NAMALWA (cell line): ENCODE measurements around the gene TPSAB1.
"Not testable (repeated sequence)": the region's sequence is repeated elsewhere in the genome, so short reads cannot be mapped to it uniquely, and the experiment has no call there.

ENCODE experiments used
- DNase-seq: peaks from one replicate; pipeline ENCODE4 v3.0.0-alpha.2; 2015; ENCODE audit warnings: low spot score

TPSAB1 gene

GRCh38 chr16:1247903-1248537, 7.5 kb downstream of the TPSAB1 start:
- DNase-seq, result not testable (repeated sequence)

- not testable (repeated sequence) for DNase-seq
Measured at GRCh38 chr16:1249031-1249755, 8.7 kb downstream of the TPSAB1 start.

DNA sequence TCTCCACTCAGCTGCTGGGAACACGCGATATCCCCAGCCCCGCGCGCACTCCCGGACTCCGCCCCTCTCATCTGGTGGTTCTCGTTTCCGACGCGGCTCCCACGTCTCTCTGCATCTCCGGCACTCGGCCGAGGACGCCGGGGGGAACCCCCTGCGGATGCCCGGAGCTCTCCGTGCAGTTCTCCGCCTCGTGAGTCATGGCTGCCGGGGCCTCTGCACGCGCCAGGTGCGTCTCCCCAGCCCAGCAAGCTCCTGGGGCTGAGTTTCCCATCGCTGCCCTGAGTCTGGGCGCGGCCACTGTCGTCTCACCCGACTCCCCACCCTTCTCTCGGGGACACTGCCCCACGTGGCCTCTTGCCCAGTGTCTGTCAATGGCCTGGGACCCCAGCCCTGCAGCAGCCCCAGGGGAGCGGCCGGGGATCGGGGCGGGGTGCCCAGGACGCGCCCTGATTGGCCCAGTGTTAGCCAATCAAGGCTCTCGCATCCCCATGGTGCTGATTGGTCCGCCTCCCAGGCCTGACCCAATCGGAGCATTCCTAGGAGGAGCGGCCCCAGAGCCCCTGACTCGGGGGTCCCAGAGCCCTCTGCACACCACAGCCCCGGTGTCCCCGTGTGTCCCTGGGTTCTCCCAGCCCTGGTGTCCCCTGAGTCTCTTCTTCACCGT, 13.3 kb downstream of the TPSAB1 start:
- DNase-seq, result not testable (repeated sequence)

GRCh38 chr16:1254821-1255220, 14.3 kb downstream of the TPSAB1 start:
- not testable (repeated sequence) for DNase-seq

DNA sequence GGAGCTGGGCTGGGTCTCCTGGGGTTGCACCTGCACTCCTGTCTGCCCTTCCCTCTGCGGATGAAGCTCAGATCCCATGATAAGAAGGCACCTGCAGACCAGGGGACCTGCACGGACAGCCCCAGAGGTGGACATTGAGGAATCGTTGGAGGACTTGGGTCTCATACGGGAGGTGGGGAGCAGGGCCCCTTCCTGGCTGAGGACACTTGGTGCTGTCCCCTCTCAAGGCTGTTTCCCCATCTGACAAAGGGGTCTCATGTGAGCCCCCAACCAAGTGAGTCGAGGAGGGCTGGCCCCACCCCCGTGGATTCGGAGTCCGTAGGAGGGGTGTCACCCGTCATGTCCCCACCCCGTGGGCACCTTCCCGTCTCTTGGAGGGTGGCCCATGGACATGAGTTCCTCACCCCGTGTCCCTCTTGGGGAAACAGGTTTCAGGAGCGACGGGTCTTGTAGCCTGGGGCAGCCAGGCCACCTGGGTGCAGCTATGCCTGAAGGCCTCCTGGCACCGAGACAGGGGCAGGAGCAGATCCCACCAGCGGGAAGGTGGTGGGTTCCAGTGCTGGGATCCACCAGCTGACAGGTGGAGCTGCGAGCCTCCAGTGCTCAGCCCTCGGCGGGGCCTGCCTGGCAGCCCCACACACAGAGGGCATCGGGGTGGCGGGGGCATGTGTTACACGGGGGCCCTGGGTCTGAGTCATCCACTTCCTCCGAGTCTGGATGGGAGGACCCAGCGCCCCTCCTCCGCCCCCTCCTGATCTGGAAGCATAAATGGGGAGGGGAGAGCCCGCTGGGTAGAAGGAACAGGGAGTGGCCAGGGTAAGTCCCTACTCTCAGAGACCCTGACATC, 15.0 kb downstream of the TPSAB1 start, which contains the start of gene TPSD1:
Gene TPSD1 (plus strand): TSS at position 794 of the 847 bp plus-strand sequence. CDS start 212 bp downstream, outside the sequence.
- DNase-seq, result not testable (repeated sequence)

DNA sequence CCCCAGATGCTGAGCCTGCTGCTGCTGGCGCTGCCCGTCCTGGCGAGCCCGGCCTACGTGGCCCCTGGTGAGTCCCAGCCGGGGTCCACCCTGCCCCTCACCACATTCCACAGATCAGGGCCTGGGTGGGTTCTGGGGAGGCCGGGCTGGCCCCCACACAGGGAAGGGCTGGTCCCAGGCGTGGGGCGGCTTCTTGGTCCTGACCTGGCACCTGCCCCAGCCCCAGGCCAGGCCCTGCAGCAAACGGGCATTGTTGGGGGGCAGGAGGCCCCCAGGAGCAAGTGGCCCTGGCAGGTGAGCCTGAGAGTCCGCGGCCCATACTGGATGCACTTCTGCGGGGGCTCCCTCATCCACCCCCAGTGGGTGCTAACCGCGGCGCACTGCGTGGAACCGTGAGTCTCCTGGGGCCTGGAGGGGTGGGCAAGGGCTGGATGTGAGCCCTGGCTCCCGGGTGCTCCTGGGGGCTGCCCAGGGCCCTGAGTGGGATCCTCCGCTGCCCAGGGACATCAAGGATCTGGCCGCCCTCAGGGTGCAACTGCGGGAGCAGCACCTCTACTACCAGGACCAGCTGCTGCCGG, 15.9 kb downstream of the TPSAB1 start:
- not testable (repeated sequence) for DNase-seq

GRCh38 chr16:1256874-1257322, 16.4 kb downstream of the TPSAB1 start:
- DNase-seq, result no peak

DNA sequence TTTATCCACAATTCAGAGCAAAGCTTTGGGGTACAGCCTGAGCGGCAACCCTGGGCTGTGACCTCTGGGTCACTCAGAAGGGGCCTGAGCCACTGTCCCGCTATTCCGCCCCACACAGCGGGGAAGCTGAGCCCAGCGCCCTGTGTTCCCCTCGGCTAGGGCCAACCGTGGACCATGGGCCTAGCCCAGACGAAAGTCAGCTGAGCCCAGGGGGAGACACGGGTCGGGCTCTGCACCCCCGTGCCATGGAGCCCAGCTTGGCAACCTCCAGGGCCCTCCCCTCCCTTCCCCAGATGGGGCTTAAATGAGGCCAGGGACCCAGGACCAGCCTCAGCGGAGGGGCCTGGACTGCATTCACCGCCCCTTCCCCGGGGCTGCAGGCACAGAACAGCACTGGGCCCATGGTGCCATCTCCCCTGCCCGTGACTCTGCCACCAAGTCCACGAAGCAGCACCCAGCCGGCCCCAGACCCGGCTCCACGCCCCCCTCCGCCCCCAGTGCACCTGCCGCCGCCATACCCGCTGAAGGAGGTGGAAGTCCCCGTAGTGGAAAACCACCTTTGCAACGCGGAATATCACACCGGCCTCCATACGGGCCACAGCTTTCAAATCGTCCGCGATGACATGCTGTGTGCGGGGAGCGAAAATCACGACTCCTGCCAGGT, 17.2 kb downstream of the TPSAB1 start:
- DNase-seq, result no peak

DNA sequence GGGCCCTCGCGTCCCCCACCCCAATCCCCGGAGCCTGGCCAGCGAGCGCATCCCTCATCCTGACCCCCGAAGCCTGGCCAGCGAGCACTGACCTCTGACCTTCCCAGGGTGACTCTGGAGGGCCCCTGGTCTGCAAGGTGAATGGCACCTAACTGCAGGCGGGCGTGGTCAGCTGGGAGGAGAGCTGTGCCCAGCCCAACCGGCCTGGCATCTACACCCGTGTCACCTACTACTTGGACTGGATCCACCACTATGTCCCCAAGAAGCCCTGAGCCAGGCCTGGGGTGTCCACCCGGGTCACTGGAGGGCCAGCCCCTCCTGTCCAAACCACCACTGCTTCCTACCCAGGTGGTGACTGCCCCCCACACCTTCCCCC, 17.7 kb downstream of the TPSAB1 start:
- no peak for DNase-seq

DNA sequence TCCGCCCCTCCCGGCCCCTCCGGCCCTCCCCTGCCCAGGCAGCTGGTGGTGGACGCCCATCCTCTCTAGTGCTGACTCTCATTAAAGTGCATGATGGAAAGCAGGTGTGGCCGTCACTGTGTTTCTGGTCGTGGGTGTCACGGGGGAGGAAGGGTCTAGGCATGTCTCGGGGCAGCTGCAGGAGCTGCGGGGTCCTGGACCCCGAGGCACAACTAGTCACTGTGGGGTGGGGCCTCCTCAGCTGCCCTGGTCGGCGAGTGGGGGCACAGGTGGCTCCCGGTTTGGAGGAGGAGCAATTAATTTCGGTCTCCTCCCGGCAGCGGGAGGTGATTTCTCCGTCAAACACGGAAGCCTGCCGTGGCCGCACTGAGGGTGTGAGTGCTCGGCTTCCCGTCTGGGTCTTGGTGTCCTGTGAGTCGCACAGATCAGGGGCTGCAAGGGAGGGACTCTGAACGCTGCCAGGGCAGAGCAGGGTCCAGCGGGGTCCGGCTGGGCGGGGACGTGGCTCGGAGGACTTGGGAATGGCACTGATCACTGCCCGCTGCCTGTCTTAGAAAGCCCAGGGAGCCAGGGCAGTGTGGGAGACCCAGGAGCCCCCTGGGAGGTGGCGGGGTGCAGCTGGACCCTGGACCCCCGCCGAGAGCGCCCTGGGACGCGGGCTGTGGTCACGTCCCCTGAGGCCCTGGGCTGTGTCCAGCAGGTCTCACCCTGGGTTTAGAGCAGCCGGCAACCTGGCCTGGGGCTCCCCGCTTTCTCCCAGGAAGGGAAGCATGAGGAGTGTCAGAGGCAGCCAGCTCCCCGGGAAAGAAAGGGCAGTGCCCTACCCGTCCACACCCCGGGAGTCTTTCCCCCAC, 18.6 kb downstream of the TPSAB1 start:
- no peak for DNase-seq

- no peak for DNase-seq
Measured at GRCh38 chr16:1259760-1260068, 19.2 kb downstream of the TPSAB1 start.

DNA sequence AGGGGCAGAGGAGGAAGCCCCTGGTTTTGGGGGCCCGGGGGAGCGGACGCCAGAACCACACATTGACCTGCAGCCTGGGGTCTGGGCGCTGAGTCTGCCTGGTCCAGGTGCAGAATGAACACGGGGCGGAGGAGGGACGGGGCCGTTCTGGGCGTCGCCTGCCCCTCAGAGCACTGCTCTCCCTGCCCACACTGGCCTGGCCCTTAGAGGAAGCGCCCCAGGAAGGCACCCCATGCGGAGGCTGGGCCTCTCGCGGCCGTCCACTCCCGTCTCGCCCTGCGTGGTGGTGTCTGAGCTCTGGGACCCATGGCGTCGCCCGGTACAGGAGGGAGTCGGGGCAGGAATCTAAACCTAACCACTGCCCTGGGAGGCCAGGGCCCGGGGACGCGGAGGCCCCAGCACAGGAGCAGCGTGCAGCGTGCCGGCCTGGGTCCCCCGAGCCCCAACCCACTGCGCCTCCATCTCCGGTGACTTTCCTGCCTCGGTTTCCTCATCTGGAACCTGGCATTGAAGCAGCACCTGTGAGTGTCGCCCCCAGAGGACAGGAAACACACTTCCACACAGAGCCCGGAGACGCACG, 19.7 kb downstream of the TPSAB1 start:
- DNase-seq, result no peak

GRCh38 chr16:1261131-1261892, 20.8 kb downstream of the TPSAB1 start:
- DNase-seq, result no peak

- DNase-seq, result no peak
Measured at GRCh38 chr16:1262210-1262845, 21.8 kb downstream of the TPSAB1 start.

DNA sequence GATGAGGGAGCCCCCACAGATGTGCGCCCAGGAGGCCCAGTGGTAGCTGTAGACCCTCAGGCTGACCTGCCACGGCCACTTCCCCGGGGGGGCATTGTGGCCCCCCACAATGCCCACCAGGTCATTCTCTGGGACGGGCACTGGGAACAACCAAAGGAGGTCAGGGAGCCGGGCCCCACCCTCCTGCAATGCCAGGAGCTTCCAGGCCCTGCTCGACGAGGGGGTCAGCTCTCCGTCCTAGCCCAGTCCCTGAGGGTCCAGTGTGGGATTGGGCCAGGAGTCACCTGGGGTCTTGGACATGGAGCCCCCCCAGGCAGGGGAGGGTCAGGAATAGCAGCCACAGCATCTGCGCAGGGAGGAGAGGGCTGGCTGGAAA, 22.3 kb downstream of the TPSAB1 start:
- DNase-seq, result no peak

GRCh38 chr16:1263591-1264344, 23.3 kb downstream of the TPSAB1 start:
- DNase-seq, result no peak

DNA sequence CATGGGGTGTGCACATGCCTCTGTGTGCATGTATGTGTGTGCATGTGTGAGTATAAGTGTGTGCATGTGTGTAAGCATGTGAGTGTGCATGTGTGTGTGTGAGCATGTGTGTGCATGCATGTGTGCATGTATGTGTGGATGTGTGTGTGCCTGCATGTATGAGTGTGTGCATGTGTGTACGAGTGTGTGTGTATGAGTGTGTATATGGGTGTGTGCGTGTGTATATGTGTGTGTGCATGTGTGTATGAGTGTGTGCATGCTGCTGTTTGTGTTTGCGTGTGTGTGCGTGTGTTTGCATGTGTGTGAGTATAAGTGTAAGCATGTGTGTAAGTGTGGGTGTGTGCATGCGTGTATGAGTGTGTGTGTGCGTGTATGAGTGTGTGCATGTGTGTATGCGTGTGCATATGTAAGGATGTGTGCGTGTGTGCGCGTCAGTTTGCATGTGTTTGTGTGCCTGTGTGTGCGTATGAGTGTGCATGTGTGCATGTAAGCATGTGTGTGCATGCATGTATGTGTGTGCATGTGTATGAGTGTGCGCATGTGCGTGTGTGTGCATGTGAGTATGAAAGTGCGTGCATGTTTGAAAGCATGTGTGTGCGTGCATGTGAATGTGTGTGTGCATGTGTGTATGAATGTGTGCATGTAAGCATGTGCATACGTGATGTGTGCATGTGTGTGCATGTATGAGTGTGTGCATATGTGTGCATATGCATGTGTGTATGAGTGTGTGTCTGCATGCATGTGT, 24.0 kb downstream of the TPSAB1 start:
- no peak for DNase-seq
